GM04504 (cell line): Measurements from ENCODE around the gene KCNE4.
A peak's percentile ranks its signal among the peaks of the same experiment; 100 is the strongest.

Experiments used
- DNase-seq: peaks from one replicate; pipeline ENCODE4 v3.0.0-alpha.2; 2012; ENCODE audit warnings: low read depth

Gene KCNE4, protein sequence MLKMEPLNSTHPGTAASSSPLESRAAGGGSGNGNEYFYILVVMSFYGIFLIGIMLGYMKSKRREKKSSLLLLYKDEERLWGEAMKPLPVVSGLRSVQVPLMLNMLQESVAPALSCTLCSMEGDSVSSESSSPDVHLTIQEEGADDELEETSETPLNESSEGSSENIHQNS

DNA sequence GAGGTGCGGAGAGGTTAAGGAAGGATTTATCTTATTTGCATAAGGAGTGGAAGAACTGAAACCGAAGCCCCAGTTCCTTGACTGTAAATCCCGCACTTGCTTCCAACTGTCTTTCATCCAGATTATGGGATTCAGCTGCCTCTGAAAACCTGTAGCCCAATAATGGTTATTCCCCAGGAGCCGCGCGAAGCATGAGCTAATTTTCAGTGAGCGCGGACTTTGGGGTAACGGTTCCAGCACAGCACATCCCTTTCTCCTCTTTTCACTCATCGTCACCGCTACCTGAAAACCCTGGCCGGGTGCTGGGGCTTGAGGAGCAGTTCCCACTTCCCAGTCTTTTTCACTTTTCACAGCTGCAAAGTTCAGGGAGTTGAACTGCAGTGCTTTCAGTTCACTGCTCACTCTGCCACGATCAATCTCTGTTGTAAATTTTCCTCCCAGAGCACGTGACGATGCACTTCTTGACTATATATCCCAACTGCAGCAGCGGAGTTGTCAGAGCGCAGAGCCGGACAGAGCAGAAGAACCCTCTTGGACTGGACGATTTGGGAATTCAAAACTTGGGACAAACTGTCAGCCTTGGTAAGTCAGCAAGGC lies at the start of gene KCNE4:
Gene KCNE4 (plus strand): TSS at position 498 of the 597 bp plus-strand sequence. CDS start 641 bp downstream, outside the sequence.
- no peak for DNase-seq

DNA sequence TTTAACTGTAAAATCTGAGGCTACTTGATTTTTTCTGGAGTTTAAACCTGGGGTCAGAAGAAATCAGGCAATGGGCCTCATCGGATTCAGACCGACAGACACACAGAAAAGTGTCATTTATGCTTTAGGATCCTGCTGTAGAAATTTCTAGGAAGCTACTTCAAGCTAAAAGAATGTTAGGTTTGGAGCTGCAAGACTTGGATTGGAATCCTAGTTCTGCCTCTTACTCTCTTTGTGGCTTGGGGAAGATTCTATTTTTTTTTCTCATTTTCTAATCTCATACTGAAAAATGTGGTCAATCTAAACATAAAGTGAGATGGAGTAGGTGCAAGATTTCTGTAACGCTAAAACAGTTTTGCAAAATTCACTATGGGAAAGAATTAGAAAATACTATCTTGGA lies 48.8 kb upstream of the KCNE4 start:
- no peak for DNase-seq

DNA sequence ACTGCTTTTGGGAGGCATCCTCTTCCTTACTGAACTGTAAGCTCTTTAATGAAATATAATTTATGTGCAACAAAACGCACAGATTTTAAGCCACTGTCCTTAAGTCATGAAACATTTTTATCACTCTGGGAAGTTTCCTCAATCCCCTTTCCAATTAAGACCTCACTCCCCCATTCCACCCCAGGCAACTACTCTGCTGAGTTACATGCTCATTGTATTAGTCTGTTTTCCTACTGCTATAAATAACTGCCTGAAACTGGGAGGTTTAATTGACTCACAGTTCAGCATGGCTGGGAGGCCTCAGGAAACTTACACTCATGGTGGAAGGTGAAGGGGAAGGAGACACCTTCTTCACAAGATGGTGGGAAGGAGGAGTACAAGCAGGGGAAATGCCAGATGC lies 46.5 kb upstream of the KCNE4 start:
- no peak for DNase-seq

DNA sequence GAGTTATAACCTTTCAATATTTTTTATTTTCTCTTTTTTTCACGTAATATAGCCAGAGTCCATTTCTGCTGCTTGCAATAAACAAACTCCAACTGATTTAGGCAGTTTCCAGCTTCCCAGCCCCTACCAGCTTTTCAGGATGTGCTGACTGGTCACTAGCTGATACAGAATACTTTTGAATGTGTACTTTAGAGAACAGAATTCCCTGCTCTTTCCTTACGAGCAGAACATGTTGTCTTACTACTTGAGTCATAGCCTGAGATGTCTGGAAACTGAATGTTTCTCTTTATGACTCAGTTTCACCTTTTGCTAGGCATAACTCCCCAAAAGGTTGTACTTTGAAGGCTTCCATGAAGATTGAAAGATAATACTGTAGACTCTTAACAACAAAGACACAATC lies 44.5 kb upstream of the KCNE4 start:
- no peak for DNase-seq

DNA sequence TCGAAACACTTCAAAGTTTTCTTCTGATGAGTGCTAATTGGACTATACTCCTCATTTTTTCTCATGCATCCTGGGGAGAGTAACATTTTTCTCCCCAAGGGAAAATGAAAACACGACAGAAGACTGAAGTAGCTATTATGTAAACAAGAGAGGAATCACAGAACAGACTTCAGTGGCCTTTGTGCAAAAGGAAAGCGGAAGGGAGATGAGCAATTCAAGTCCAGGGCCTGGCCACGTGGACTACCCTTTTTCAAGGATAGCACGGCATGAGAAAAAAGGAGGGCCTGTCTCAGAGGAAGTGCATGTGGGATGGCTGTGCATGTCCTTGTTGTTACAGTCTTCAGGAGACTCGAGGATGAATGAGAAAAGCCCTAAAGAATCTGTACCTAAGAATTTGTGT lies 43.8 kb upstream of the KCNE4 start:
- DNase-seq, result no peak

DNA sequence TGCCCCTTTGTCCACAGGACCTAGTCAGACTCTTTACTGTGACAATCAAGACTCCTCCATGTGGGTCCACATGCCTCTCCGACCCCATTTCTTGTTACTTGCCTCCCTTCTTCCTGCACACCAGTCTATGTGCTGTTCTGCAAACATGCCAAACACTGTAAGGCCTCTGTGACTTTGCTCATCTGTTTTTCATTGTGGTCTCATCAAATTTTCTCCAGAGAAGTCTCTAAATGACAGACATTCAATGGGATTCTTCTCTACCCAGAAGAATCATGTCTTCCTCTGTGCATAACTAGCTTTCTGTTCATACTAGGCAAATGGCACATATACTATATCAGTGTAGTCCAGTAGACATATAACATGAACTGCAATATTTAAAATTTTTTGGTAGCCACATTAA lies 43.0 kb upstream of the KCNE4 start:
- no peak for DNase-seq

DNA sequence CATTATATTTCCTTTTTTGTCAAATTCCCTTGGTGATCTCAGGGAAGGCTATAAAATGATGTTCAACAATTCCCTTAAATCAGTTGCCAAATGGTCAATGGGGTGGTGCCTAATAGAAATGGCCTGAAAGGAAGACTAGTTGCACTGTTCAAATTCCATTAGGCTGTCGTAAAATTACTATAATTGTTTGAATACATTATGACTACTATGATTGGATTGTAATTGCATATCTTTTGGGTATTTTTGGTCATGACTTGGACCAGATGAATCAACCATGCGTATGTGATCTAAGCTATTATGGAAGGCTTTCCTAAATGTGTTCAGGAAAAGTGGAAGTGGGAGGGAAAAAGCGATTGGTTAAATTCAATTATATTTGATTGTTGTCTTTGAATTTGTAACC lies 41.3 kb upstream of the KCNE4 start:
- peak; percentile 83 for DNase-seq

DNA sequence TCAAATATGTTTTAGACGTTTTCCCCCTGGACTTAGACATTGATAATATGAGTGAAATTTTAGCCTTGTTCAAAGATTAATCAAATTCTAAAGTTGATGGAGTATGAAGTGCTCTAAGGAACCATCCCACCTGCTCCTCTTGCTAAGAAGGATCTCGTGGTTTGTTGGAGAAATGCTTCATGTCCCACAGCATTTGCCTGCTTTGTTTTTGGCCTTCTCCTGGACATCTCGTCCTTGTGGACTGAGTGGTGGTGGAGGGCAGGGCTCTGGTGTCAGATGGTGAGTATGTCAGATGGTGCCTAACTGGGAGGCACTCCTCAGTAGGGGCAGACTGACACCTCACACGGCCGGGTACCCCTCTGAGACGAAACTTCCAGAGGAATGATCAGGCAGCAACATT lies 39.7 kb upstream of the KCNE4 start:
- no peak for DNase-seq

DNA sequence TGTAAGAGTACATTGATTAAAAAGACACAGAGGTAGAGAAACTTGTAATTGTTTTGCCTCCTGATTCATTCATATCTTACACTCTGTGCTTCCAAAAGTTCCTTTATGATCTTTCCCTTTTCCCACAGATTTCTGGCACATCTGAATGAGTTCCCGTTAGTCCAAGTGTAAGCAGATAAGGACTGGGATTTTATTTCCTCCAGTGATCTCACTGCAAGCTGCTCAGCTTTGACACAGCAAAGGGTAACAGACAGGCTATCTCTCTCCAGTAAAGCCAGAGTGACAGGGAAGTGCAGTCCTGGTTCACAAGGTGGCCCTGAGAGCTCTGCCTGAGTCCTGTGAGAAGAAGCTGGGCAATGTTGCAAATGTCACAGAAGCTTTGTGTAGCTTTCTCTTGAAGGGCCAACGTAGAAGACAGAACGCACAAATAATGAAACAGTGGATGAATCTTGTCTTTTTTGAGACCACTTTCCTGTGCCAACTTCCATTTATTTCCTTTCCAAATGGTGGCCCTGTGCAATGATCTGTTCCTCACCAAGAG lies 32.5 kb upstream of the KCNE4 start:
- no peak for DNase-seq

DNA sequence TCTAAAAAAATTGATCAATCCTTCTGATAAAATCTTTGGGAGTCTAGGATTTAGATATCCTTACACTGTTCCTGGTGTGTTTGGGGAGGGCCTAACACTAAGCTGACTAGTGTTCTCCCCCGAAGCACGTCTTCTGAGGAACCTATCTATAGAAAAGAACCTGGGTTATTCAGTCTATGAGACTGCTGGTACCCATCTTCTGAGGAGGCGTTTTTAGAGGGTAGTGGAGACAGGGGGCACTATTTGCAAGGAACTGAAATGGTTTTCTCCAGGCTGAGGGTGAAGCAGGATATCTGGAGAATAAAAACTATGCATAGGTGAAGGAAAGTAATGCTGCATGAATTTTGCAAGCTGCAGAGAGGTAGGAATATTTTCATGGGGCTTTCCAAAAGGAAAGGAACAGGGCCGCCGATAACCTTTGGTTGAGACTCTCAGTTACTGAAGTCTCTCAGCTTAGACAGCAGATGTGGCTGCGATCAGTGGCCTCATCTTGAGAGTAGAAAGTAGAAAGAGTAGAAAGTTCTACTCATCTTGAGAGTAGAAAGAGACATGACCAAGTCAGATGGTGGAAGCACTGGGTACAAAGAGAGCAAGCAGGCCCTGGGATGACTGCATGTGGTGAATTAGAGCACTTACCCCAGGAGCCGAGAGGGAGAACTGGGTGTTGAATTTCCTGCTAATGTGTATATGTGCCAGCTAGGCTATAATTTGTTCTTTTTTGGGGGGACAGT lies 31.8 kb upstream of the KCNE4 start:
- DNase-seq, result no peak

DNA sequence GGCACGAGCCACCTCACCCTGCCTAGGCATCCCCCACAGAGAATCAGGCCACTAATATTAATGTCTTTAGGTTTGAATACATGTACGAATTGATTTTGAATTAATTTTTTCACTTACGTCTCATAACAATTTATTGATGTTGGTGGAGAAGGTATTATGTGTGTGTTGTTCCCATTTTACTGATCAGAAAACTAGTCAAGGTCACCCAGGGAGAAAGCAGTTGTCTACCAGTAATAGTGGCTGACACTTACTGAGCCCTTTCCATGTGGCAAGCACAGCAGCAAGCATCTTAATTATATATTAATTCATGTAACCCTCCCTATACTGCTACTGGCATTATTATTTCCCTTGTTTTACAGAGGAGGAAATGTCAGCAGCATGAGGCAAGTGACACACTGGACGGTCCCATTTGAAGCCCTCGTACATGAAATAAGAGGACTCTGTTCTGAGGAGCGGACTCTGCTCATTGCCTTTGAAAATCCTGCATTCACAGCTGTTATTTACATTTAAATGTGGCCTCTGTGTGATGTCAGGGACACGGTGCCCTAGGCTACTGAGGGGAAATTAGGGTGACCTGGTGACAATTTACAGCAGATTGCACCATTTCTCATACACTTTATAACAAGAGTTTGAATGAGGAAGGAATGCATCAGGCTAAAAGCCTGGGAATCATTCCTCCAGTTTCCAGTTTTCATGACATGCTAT lies 30.9 kb upstream of the KCNE4 start:
- DNase-seq, result no peak

DNA sequence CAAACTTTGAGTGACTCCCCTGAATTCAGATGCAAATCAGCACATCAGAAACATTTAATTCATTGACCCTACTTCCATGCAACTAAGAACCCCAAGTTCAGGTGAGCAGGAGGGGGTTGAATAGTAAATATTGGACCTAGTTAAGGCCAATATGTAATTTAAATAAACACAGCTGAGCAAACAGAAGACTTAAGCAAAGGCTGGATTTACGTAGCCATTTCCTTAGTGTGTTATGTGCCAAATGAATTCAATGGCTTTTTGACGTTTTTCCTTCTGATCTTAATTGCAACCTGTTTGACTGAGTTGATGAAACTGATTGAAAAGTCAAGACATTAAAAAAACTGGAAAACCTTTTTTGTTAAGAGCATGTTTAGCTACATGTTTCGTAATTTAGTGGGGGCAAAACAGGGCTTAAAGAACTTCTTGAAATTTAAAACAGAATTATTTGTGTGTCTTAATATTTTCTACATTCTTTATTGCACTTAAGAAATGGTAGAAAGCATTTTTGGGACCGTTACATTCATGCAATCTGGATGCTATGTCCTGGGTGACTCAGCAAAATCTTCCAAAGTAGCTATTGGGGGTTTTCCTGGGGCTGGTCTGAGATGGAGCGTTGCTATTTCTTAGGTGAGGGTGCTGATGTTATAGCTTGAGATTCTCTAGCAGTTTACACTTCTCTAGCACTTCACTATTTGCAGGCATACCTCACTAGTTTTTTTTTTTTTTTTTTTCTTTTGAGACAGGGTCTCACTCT lies 25.5 kb upstream of the KCNE4 start:
- no peak for DNase-seq

DNA sequence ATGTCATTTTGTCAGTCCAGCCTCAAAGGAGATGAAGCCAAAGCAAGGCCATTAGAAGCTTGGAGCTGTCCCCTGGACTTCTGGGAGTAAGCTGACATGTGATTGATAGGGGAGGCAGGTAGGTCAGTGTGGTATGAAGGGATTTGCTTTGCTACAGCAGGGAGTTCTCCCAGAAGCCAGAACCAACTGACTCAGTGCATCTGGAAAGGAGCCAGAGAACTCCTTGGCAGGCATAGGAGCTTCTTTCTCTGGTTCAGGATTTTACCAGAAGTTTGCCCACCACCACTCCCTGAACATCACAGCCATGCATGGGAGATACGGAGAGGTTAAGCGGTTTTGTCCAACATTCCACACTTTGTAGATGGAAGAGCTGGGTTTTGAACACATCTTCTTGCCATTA lies 24.5 kb upstream of the KCNE4 start:
- no peak for DNase-seq

DNA sequence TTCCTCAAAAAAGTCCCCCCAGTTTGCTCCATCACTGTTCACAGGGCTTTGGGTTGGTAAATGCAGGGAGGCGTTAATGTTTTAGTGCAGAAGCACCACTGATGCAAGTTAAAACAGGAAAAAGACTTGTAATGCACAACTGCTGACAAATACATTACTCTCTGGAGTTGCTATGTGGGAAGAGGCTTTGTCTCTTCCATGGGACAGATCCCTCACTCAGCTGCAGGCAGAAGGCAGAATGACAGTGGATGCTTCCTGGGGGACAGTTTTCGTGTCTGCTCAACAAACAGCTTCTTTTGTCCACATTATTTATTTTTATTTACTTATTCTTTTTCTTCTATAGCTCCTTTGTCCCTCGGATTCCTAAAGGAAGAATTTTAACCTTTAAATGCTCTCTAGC lies 22.7 kb upstream of the KCNE4 start:
- no peak for DNase-seq

DNA sequence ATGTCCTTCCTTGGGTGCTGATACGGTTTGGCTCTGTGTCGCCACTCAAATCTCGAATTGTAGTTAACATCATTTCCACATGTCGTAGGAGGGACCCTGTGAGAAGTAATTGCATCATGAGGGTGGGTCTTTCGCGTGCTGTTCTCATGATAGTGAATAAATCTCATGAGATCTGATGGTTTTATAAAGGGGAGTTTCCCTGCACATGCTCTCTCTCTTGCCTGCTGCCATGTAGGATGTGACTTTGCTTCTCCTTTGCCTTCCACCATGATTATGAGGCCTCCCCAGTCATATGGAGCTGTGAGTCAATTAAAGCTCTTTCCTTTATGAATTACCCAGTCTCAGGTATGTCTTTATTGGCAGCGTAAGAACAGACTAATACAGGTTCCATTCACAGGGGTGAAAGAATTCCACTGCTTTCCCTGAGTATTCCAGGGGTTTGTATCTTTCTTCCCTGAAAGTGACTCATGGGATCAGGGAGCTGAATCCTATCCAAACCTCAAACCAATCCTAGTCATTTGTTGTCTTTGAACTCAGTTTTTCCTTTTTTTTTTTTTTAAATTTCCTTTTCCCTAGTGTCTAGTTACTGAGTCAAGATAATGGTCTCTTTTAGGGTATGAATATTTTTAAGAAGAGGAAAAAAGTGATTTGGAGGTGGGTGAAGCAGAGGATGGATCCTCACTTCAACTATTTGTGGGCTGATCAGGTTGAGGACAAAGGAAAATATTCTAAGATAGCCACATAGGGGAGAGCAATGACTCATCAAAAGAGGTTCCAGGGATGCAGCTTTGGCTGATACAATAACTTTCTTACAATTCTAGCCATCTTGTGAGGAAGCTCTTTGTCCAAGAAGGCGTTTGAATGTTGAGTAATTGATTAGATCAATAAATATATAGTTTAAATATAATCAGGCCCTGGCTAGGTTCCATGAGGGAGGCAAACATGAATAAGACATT lies 19.5 kb upstream of the KCNE4 start:
- DNase-seq, result no peak

DNA sequence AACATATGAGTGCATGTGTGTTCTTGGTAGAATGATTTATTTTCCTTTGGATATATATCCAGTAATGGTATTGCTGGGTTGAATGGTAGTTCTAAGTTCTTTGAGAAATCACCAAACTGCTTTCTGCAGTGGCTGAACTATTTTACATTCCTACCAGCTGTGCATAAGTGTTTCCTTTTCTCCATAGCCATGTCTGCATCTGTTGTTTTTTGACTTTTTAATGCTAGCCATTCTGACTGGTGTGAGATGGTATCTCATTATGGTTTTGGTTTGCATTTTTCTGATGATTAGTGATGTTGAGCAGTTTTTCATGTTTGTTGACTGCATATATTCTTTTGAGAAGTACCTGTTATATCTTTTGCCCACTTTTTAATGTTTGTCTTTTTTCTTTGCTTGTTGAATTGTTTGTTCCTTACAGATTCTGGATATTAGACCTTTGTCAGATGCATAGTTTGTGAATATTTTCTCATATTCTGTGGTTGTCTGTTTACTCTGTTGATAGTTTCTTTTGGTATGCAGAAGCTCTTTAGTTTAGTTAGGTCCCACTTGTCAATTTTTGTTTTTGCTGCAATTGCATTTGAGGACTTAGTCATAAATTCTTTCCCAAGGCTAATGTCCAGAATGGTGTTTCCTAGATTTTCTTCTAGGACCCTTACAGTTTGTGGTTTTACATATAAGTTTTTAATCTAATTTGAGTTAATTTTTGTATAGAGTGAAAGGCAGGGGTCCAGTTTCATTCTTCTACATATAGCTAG lies 17.6 kb upstream of the KCNE4 start:
- no peak for DNase-seq

DNA sequence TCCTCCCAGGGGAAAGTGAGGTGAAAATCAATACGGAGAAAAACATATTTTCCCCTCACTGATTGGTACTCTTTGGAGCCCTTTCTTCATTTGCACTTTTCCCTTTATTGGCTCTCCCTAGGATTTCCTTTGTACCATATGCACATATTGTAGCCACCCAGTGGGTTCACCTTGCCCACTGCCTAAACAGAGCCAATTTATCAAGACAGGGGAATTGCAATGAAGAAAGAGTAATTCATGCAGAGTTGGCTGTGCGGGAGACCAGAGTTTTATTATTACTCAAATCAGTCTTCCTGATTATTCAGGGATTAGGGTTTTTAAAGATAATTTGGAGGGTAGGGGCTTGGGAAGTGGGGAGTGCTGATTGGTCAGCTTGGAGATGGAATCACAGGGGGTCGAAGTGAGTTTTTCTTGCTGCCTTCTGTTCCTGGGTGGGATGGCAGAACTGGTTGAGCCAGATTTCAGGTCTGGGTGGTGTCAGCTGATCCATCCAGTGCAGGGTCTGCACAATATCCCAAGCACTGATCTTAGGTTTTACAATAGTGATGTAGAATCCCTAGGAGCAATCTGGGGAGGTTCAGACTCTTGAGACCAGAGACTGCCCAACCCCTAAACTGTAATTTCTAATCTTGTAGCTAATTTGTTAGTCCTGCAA lies 15.1 kb upstream of the KCNE4 start:
- no peak for DNase-seq

DNA sequence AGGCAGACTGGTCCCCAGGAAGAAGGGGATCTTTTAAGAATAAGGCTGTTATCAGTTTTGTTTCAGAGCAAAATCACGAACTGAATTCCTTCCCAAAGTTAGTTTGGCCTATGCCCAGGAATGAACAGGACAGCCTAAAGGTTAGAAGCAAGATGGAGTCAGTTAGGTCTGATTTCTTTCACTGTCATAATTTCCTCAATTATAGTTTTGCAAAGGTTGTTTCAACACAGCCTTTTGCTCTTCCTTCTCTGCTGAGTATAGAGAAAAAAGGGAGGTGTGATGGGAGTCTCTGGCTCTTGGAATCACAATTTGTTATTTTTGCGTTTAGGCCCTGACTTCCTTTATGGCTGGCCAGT lies 14.6 kb upstream of the KCNE4 start:
- DNase-seq, result no peak

DNA sequence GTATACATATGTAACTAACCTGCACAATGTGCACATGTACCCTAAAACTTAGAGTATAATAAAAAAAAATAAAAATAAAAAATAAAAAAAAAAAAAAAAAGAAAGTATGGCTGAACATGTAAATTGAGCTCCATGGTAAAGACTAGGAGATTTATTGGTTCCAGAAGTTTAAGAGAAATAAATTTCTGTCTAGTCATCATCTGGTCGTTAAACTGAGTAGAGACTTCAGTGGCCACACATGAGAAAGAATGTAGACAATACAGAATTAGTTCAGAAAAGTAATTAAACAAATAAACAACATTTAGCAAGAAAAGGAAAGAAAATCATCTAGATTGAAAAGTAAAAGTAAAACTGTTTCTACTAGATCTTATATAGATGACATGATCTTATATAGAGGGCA lies 12.4 kb upstream of the KCNE4 start:
- DNase-seq, result no peak

DNA sequence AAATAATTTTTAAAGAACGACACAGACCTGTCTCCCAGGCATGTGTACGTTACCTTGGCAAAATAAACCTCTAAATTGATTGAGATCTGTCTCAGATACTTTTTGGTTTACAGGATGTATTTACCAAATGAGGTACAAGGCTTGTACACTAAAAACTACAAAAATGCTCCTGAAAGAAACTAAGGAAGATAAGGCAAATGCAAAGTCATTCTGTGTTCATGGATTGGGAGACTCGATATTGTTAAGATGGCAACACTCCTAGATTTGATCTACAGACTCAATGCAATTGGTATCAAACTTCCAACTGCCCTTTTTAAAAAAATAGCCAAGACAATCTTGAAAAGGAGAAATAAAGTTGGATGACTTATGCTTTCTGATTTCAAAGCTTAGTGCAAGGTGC lies 11.5 kb upstream of the KCNE4 start:
- no peak for DNase-seq
